GM12872 (cell line): ENCODE results near the gene RGS6.

Experiments
- TF ChIP-seq, protein P1 (sequence below): IDR thresholded peaks from 3 replicates; pipeline ENCODE4 v1.5.1; 2011; ENCODE audit warnings: low read depth, mild to moderate bottlenecking, low read length, moderate library complexity; ENCODE audit not compliant: insufficient read depth

The RGS6 gene

GRCh38 chr14:72541546-72541945 is 609.3 kb downstream of the RGS6 start:
- TF ChIP-seq, protein P1, sequence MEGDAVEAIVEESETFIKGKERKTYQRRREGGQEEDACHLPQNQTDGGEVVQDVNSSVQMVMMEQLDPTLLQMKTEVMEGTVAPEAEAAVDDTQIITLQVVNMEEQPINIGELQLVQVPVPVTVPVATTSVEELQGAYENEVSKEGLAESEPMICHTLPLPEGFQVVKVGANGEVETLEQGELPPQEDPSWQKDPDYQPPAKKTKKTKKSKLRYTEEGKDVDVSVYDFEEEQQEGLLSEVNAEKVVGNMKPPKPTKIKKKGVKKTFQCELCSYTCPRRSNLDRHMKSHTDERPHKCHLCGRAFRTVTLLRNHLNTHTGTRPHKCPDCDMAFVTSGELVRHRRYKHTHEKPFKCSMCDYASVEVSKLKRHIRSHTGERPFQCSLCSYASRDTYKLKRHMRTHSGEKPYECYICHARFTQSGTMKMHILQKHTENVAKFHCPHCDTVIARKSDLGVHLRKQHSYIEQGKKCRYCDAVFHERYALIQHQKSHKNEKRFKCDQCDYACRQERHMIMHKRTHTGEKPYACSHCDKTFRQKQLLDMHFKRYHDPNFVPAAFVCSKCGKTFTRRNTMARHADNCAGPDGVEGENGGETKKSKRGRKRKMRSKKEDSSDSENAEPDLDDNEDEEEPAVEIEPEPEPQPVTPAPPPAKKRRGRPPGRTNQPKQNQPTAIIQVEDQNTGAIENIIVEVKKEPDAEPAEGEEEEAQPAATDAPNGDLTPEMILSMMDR = no peak

GRCh38 chr14:72543341-72543740 is 611.1 kb downstream of the RGS6 start:
- TF ChIP-seq, protein P1 = no peak

DNA sequence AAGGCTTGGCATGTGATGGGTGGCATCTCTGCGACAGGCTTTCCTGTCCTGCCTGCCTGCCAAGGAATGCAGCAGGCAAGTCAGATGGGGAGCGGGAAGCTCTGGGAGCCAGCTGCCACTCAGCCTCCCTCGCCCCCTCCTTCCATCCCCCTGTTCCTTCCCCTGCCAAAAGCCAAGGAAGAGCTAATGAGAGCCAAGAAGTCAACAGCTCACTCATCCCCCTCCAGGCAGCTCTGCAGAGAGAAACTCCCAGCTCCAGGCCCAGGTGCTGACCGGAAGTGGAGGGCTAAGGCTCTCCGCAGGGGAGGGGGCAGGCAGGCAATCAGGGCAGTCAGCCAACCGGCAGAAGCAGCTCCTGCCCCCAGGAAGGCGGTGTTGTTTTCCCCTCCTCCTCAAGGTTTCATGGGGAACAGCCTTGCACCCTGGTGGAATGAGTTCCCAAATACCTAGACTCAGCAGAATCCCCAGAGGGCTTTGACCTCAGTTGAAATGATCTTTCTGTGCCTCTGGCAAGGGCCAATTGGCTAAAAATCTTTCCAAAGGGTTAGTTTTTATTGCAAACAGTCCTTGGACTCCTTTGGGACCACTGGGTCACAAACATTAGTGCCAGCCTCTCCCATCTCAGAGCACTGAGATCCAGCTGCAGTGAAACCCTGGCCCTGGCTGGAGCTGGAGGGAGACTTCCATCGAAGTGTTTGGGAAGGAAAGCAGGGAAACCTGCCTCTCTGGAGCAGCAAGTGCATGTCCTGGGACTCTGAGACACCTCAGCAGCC is 612.6 kb downstream of the RGS6 start:
- TF ChIP-seq, protein P1 = no peak

GRCh38 chr14:72545411-72546311 is 613.4 kb downstream of the RGS6 start:
- TF ChIP-seq, protein P1 = no peak

GRCh38 chr14:72546344-72547016 is 614.3 kb downstream of the RGS6 start:
- TF ChIP-seq, protein P1 = no peak

DNA sequence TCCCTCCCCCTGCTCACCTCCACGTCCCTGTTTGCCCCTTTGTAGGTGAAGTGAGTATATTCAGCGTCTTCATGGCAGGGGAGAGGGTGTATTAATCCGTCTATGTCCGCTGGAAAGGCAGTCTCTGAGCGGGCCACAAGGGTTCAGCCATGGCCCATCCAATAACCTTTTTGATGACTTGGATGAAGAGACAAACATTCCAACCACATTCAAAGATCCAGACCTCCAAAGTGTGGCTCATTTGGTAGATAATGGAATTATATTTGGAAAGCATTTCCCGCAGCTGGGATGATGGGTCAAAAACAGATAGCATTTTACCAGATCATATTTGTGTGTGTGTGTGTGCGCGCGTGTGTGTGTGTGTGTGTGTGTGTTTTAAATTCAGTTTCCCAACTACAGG is 615.8 kb downstream of the RGS6 start:
- TF ChIP-seq, protein P1 = no peak

GRCh38 chr14:72549026-72549425 is 616.8 kb downstream of the RGS6 start:
- TF ChIP-seq, protein P1 = no peak
